Fibroblast of peridontal ligament (primary cell): ENCODE data around the gene ATG2B.
A peak's percentile ranks its signal among the peaks of the same experiment; 100 is the strongest.
"Not testable (repeated sequence)": the region's sequence is repeated elsewhere in the genome, so short reads cannot be mapped to it uniquely, and the experiment has no call there.

Experiments used
- DNase-seq: peaks from one replicate; pipeline ENCODE4 v3.0.0-alpha.2; 2010; ENCODE audit errors: extremely low read depth

ATG2B gene

DNA sequence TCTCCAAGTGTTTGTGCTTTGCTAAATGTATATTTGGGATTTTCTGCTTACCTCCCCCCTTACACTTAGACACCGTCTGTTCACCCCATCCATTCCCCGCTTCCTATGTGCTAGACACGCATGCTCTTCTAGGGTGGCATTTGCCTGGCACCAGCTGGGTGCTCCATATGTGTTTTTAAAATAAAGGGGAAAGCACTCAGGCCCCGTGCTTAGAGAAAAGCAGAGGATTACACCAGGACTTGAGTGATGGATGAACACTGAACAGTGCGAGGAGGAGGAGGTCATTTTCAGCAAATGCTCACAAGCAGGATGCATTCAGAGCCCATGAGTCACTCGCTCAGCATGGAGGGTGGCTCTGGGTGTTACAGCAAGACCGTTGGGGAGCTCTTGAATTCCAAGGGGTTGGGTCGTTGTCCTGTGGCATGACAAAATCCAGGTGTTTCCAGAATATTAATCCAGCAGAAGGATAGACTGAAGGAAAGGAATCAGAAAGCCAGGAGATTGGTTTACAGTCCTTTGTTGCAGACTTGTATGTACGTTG, 110.1 kb downstream of the ATG2B start:
- peak; percentile 82 for DNase-seq

- DNase-seq, result no peak
These were observed 110.7 kb downstream of the ATG2B start for GRCh38 chr14:96252323-96252998.

- no peak for DNase-seq
These were observed 111.4 kb downstream of the ATG2B start for GRCh38 chr14:96251656-96252155.

DNA sequence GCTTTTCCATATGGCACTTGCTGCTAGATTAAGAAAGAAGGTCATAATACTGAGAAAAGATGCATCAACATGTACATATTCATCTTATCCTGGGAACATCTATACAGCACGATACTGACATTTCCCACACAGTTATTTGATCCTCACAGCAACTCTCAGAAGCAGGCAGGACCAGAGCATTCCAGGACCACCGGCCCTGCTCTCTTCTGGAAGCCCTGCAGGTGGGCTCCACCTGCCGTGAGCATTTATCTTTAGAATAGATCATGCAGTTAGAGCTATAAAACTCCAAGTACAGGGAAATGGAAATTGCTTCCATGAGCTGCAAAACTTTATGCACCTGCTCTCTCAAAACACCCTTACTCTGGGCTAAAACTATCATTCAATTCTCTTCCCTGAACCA, 112.7 kb downstream of the ATG2B start:
- DNase-seq, result no peak

DNA sequence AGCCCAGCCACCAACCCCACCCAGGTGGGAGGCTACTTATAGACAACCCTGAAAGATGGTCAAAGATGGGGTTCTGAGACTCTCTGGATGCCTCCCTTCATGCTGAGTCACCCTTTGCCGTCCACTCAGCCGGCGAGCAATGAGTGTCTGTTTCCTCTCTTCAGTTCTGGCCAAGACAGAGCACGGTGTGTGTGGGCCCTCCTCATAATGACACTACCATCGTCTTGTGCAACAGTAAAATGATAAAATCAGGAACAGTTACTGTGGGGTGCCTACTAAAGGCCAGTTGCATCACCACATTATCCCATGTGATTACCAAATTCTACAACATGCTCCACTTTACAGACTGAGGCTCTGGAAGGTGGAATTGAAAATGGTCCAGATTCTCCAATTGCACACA, 114.1 kb downstream of the ATG2B start:
- DNase-seq, result peak; percentile 85

GRCh38 chr14:96247031-96247430, 116.1 kb downstream of the ATG2B start:
- DNase-seq, result no peak

GRCh38 chr14:96246539-96246847, 116.6 kb downstream of the ATG2B start:
- DNase-seq, result peak; percentile 93

DNA sequence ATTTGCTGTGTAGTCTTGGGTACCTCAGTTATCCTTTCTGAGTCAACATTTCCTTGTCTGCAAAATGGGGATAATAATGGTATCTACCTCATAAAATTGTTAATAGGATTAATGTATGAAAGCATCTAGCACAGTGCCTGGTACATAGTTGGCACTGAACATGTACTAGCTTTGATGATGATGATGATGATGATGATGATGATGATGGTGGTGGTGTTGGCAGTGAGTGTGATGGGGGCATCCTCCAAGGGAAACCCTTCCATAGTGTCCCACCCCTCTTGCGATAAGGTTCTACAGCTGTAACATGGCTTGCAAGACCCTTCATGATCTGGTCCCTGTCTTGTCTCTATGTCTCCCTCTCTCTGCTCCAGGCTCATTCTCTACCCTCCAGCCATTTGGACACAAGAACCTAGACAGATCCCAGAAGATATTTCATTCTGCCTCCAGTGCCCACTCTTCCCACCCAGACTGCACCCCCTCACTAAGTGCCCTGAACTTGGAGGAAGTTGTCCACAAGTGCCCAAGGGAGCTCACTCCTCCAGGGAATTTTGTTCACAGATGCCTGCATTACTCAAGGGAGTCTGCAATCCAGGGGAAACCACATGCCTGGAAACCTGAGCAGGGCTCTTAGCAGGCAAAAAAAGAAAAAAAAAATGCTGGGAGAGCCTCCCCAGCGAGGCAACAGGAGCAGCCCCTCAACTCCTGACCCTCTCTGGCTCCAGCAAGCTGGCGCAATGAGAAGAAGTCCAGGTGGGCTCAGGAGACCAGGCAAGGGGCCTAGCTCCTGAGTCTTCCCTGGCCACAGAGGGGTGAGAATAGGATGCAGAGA, 117.2 kb downstream of the ATG2B start:
- DNase-seq, result peak; percentile 66

DNA sequence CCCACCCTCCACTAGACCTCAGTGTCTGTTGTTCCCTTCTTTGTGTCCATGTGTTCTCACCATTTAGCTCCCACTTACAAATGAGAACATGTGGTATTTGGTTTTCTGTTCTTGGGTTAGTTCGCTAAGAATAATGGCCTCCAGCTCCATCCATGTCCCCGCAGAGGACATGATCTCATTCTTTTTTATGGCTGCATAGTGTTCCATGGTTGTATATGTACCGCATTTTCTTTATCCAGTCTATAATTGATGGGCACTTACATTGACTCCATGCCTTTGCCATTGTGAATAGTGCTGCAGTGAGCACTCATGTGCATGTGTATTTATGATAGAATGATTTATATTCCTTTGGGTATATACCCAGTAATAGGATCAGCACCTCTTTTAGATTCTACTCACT, 118.1 kb downstream of the ATG2B start:
- not testable (repeated sequence) for DNase-seq

DNA sequence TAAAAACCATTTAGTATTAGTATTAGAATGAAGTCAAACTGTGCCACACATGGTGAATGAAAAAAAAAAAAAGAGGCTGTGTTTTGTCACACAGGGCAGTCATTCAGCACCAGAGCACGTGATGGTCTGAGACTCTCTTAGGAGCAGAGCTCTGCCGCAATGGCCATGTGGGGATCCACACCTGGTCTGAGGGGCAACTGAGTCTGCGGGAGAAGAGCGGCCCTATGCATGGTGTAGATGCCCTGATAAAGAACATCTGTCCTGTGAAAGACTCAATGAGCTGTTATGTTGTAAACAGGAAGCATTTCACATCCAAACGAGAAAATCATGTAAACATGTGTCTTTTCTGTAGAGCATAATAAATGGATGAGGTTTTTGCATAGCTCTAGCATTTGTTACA, 119.4 kb downstream of the ATG2B start:
- DNase-seq, result no peak

- DNase-seq, result no peak
These were observed 121.0 kb downstream of the ATG2B start for GRCh38 chr14:96242126-96242525.

DNA sequence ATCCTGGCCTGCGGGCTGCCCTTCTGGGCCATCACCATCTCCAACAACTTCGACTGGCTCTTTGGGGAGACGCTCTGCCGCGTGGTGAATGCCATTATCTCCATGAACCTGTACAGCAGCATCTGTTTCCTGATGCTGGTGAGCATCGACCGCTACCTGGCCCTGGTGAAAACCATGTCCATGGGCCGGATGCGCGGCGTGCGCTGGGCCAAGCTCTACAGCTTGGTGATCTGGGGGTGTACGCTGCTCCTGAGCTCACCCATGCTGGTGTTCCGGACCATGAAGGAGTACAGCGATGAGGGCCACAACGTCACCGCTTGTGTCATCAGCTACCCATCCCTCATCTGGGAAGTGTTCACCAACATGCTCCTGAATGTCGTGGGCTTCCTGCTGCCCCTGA, 122.5 kb downstream of the ATG2B start:
- no peak for DNase-seq

GRCh38 chr14:96239711-96240141, 123.4 kb downstream of the ATG2B start:
- no peak for DNase-seq

DNA sequence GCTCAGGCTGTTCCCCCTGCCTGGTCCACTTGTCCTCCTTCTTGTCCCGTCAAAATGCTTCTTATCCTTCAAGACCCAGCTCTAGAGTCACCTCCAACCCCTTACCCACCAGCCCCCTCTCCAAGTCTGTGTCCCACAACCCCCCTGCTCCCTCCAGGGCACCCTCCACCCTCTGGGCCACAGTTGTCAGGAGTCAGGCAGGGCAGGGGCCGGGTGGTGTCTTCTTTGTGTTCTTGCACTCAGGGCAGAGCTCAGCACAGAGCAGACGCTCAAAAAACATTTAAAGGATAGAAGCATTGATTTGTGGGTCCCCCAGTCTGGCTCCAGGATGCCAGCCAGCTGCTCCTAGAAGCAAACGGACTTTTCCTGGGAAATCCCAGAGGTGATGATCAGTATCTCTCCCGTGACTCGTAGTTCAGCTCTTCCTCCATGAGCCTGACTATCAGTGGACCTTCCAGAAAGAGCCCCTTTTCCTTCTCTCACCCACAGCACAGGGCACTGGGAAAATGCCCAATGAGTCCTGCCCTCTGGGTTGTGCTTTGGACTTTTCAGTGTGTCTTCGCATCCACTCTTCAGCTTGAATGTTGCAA, 124.4 kb downstream of the ATG2B start:
- no peak for DNase-seq

DNA sequence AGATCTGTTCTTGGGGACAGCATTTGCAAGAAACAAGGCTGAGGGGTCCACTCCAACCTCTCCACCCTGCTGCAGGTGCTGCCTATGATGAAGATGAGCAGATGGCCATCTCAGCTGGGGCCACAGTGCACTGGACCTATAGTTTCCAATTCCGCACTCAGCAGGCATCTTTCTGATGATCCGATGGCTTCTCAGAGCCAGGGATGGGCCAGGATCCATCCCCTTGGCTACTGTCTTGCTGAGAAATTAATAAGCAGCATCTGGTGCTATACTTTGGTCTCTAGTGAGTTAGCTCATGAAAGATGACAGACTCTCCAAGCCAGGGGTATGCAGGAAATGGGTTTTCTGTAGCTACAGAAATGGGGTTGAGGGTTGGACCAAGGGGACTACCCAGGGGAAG, 125.5 kb downstream of the ATG2B start:
- DNase-seq, result no peak

DNA sequence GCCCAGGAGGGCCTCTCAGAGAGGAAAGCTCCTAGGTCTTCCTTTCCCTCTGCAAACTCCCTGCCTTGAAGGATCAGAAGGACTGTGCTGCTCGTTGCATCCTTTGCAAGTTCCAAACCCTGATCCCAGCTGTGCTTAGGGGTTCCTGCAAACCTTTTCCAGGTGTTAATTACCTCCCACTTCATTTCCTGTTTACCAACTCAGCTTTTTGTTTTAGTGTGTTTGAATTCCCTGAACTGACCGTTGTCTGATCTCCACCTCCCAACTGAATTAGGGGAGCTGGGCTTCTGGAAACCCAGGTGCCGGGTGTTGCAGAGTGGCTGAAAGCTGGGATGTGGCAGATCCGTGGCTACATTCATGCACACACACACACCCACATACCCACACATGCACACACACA, 127.7 kb downstream of the ATG2B start:
- DNase-seq, result no peak

- DNase-seq, result no peak
These were observed 129.5 kb downstream of the ATG2B start for GRCh38 chr14:96233661-96234060.

DNA sequence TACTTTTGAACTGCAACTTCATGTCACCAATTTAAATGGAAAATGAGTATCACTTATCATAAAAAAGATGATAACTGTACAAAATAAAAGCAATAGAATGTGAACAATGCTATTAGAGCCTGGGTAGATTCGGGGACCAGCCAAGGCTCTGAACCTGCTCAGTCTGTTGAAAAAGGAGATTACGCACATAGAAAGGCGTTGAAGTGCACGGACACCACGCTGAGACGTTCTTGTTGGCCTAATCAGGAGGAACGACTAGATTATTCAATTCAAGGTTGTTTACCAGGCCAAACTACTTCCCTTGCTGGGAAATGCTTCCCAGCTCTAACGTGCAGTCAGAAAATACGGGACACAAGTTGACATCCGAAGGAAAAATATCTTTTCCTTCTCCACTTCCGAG, 130.6 kb downstream of the ATG2B start:
- DNase-seq, result no peak

GRCh38 chr14:96231526-96232130, 131.5 kb downstream of the ATG2B start:
- no peak for DNase-seq

DNA sequence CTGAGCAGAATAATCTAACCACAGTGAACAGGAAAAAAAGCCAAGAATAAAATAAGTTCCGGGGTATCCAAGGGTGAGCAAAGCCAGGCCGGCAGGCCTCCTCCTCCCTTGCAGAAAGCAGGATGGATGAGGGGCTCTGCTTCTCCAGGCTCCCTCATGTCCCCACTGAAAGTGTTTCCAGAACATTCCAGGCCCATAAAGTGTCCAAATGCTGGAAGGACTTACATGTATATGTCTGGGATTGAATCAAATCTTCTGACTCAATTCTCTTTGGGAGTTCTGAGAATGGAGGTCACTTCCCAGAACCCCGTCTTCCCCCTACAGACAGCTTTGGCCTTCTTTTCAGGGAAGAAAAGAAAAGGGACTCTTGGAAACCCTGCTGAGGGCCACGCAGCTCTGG, 132.1 kb downstream of the ATG2B start:
- DNase-seq, result no peak

DNA sequence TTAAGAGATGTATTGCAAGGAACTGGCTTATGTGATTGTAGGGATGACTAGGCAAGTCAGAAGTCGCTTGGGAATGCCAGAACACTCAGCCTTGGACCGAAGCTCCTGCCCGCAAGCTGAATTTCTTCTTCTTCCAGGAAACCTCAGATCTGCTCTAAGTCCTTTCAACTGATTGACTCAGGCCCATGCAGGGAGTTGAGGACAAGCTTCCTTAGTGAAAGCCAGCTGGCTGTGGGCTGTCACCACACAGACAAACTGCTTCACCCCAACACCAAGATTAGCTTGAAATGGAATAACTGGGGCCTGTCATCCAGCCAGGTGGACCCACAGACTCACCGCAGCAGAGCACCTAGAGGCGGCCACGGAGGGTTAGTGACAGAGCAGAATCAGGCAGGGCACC, 133.8 kb downstream of the ATG2B start:
- DNase-seq, result no peak
